Medulla oblongata (tissue), 1 donor: Measurements from ENCODE around the gene EFNA2.
A peak's percentile ranks its signal among the peaks of the same experiment; 100 is the strongest.
"Not testable (repeated sequence)": the region's sequence is repeated elsewhere in the genome, so short reads cannot be mapped to it uniquely, and the experiment has no call there.

Source experiments
- DNase-seq: peaks from one replicate; pipeline ENCODE4 v3.0.0-alpha.2; 2015; ENCODE audit errors: extremely low spot score

Gene EFNA2

GRCh38 chr19:1318678-1319471 lies 33.2 kb downstream of the EFNA2 start:
- no peak for DNase-seq

DNA sequence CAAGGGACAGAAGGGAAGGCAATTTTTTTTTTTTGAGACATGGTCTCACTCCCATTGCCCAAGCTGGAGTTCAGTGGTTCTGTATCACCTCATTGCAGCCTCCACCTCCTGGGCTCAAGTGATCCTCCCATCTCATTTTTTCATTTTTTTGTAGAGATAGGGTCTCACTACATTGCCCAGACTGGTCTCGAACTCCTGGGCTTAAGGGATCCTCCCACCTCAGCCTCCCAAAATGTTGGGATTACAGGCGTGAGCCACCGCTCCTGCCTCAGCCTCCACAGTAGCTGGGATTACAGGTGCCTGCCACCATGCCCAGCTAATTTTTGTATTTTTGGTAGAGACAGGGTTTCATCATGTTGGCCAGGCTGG lies 34.6 kb downstream of the EFNA2 start:
- DNase-seq, result not testable (repeated sequence)

DNA sequence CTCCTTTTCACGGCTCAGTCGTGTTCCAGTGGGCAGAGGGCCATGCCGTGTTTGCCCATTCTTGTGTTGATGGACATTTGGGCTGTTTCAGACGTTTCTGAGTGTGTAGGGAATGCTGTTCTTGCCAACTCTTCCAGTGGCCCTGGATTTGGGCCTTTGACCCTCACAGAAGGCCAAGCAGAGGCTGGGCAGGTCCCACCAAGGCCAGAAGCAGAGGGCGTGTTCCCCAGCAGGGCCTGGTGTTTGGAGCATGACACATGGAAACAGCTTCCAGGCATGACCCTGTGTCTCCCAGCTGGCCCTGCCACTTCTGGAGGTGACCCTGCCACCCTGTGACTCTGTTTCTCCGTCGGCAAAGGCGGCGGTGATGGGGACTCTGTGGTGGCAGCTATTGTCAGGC lies 35.9 kb downstream of the EFNA2 start:
- no peak for DNase-seq

- DNase-seq, result no peak
Measured at GRCh38 chr19:1322198-1322981, 36.7 kb downstream of the EFNA2 start.

- no peak for DNase-seq
Measured at GRCh38 chr19:1324249-1324805, 38.7 kb downstream of the EFNA2 start.

GRCh38 chr19:1324806-1325567 lies 39.3 kb downstream of the EFNA2 start:
- peak; percentile 52 for DNase-seq

DNA sequence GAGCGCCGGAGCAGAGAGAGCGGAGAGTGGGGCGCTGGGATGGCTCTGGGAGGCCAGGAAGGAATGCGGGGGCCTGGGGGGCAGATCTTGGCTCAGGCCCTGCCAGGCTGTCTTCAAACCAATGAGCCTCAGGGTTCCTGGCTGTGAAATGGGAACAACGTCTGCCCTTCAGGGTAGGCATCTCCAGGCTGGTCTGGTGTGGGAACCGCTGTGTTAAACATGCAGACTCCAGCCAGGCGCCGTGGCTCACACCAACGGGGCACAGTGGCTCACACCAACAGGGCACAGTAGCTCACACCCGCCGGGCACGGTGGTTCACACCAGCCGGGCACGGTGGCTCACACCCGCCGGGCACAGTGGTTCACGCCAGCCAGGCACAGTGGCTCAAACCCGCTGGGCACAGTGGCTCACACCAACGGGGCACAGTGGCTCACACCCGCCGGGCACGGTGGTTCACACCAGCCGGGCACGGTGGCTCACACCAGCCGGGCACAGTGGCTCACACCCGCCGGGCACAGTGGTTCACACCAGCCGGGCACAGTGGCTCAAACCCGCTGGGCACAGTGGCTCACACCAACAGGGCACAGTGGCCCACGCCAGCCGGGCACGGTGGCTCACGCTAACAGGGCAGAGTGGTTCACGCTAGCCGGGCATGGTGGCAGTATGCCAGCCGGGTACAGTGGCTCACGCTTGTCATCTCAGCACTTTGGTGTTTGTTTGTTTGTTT lies 40.1 kb downstream of the EFNA2 start:
- DNase-seq, result no peak

GRCh38 chr19:1327125-1327524 lies 41.5 kb downstream of the EFNA2 start:
- no peak for DNase-seq

DNA sequence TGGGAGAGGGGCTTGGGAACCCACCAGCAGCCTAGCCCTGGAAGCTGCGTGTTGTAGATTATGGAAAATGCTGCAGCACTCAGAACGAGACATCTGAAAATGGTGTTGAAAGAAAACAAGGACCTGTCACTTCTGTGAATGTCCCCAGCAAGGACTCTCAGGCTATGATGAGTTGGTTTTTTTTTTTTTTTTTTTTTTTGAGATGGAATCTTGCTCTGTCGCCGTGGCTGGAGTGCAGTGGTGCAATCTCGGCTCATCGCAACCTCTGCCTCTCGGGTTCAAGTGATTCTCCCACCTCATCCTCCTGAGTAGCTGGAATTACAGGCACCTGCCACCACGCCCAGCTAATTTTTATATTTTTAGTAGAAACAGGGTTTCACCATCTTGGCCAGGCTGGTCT lies 46.5 kb downstream of the EFNA2 start:
- not testable (repeated sequence) for DNase-seq

- no peak for DNase-seq
Measured at GRCh38 chr19:1336079-1336684, 50.5 kb downstream of the EFNA2 start.

DNA sequence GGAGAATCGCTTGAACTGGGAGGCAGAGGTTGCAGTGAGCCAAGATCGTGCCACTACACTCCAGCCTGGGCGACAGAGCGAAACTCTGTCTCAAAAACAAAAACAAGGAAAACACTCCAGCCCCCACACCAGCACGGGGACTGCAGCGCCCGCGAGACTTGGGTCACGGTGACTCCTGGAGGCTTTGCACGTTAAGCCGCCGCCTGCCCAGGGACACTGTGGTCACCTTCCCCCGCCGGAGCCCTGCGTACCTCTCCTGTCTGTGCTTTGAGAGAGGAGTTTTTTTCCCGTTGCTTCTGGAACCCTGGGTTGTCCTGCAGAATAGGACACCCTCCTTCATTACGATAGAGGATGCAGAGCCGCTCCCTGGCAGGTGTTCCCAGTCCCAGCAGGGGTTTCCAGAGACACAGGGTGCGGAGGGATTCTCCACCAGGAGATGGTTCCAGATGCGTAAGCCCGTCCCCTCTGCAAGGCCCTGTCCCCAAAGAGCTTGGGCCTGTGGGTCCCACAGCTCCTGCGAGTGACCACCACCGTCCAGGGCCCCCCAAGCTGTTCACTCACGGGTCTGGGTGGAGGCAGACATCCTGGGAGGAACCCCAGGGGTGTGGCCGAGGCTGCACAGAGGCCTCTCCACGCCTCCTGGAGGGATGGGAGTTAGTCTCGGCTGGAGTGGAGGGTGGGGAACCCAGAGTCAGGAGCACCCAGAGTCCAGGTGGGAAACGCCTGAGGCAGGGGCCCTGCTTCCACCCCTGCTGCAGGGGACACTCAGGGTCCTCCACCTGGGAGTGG lies 55.2 kb downstream of the EFNA2 start:
- DNase-seq, result no peak

DNA sequence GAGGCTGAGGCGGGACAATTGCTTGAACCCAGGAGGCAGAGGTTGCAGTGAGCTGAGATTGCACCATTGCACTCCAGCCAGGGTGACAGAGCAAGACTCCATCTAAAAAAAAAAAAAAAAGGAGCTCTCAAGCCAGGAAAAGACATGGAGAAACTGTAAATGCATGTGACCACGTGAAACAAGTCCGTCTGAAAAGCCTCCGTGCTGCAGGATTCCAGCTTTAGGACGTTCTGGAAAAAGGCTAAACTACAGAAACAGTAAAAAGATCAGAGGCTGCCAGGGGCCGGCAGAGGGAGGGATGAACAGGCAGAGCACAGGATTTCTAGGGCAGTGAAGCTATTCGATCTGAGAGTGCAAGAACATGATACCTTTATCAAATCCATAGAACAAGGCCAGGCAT lies 57.4 kb downstream of the EFNA2 start:
- DNase-seq, result no peak

DNA sequence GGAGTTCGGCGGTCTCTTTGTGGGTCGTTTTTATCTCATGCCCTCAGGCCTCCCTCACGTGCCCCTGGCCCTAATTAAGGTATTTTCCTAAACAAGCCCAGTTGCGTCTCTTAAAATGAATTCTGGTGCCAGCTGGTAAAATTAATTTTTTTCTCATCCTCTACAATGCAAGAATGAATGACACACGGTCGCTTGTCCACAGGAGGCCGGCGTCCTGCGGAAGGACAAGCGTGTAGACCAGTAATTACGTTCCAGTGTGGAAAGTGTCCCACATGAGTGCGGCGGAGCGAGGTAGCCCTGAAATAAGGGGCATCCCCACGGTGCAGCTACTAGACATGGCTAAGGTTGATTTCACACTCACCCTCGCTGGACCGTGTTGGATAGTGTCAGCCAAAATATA lies 63.5 kb downstream of the EFNA2 start:
- DNase-seq, result no peak

DNA sequence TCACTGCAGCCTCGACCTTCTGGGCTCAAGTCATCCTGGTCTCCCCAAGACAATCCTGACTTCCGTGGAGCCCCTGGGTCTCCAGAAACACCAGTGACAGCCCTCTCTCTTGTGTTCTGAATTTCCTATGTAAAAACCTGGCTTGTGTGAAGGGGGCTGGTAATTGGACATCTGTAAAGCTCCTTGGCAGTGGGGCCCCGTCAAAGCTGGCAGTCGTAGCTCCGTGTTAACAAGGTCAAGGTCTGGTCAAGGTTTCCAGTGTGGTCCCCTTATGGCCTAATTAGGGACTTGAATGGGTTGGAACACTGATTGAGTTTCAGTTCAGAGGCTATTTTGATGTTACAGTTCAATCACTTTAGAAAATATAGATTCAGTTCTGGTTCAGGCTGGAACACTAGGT lies 65.2 kb downstream of the EFNA2 start:
- DNase-seq, result no peak
